ENCODE data around the gene PCIF1.
"Not testable (repeated sequence)": the region's sequence is repeated elsewhere in the genome, so short reads cannot be mapped to it uniquely, and the experiment has no call there.

PCIF1 gene

GRCh38 chr20:45897692-45898091 is 36.8 kb upstream of the PCIF1 start:
- Mint-ChIP-seq H3K4me1 (ENCODE audit: low read depth) (peaks cover 12% of the 10 kb centered on the region), H3K9me3 (ENCODE audit: low read depth) (no peaks in the 10 kb centered on the region), H3K27ac (no peak overlapping the region), H3K27me3 (no peaks in the 10 kb centered on the region), H3K36me3 (peaks cover 3% of the 10 kb centered on the region), H3K4me3 (no peak overlapping the region)

DNA sequence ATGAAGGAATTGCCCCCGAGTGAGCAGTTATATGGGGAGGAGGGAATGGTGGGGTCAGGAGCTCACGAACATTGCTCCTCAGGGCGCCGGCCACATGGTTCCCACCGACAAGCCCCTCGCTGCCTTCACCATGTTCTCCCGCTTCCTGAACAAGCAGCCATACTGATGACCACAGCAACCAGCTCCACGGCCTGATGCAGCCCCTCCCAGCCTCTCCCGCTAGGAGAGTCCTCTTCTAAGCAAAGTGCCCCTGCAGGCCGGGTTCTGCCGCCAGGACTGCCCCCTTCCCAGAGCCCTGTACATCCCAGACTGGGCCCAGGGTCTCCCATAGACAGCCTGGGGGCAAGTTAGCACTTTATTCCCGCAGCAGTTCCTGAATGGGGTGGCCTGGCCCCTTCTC is 36.2 kb upstream of the PCIF1 start:
- no peaks in the 10 kb centered on the region for H3K9me3 Mint-ChIP-seq (ENCODE audit: low read depth)
- H3K4me3 Mint-ChIP-seq, result no peak overlapping the region
- H3K4me1 Mint-ChIP-seq (ENCODE audit: low read depth), result peaks cover 8% of the 10 kb centered on the region
- peaks cover 3% of the 10 kb centered on the region for H3K36me3 Mint-ChIP-seq
- H3K27ac Mint-ChIP-seq, result no peak overlapping the region
- H3K27me3 Mint-ChIP-seq, result no peaks in the 10 kb centered on the region

DNA sequence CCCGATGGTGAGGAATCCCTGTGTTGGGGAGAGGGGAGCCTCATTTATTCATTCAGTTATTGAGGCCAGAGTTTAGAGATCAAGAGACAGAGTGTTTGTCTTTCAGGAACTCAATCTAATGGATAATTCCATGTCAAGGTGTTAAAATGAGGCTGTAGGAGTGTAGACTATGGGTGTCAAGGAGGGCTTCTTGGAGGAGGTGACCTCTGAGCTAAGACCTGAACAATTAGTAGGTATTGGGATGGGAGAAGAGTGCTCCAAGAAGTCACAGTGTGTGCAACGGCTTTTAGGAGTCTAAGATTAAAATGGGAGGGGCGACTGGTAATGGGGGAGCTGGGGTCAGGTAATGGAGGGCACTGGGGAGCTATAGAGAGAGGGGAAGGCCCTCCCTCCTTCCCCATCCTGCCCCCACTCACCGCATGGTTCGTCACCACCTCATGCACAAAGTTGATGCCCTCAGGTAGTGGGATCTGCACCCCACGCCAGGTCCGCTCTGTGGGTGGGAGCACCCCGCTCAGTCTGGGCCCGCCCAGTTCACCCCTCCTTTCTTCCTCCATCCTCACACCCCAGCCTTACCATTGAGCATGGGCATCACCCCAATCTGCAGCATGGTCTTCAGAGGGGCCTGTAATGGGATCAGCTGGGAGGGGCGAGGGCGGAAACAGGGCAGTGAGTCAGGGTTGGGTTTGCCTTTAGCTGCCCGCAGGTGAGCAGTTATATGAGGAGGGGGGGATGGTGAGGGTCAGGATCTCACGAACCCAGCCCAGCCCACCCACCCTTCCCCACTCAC is 35.2 kb upstream of the PCIF1 start:
- no peak overlapping the region for H3K27ac Mint-ChIP-seq
- no peaks in the 10 kb centered on the region for H3K4me1 Mint-ChIP-seq (ENCODE audit: low read depth)
- H3K27me3 Mint-ChIP-seq, result no peaks in the 10 kb centered on the region
- H3K9me3 Mint-ChIP-seq (ENCODE audit: low read depth), result no peaks in the 10 kb centered on the region
- H3K4me3 Mint-ChIP-seq, result no peak overlapping the region
- peaks cover 3% of the 10 kb centered on the region for H3K36me3 Mint-ChIP-seq

DNA sequence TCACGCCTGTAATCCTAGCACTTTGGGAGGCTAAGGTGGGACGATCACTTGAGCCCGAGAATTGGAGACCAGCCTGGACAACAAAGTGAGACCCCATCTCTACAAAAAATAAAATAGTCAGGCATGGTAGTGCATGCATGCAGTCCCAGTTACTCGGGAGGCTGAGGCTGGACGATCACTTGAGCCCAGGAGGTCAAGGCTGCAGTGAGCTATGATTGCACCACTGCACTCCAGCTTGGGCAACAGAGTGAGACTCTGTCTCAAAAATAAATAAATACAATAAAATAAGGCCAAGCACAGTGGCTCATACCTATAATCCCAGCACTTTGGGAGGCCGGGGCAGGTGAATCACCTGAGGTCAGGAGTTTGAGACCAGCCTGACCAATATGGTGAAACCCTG is 33.2 kb upstream of the PCIF1 start:
- not testable (repeated sequence) for H3K27ac Mint-ChIP-seq; H3K36me3 Mint-ChIP-seq; H3K27me3 Mint-ChIP-seq; H3K4me1 Mint-ChIP-seq (ENCODE audit: low read depth); H3K9me3 Mint-ChIP-seq (ENCODE audit: low read depth); H3K4me3 Mint-ChIP-seq

DNA sequence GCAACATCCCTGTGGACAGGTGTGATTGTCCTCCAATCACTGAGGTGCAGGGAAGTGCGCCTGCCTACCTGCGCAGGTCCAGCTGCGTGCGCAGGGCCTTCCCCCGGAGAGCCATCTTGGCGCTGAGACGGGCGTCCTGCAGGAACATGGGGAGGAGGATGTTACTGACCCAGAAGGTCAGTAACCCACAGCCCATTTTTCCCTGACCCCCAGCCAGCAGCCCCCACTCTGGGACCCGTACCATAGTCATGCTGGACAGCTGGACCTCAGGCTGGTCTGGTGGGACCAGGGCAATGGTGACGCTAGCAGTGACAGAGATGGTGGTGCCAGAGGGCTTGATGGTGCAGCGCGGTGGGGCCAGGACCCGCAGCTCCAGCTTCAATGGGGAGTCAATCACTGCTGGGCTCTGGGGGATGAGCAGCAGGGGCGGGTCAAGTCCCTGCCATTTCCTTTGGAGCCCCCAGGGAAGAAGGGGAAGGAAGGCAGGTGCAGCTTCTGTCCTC is 32.2 kb upstream of the PCIF1 start:
- Mint-ChIP-seq H3K27ac (no peak overlapping the region), H3K27me3 (no peaks in the 10 kb centered on the region), H3K4me3 (no peak overlapping the region), H3K4me1 (ENCODE audit: low read depth) (no peaks in the 10 kb centered on the region), H3K9me3 (ENCODE audit: low read depth) (no peaks in the 10 kb centered on the region), H3K36me3 (peaks cover 3% of the 10 kb centered on the region)

GRCh38 chr20:45904583-45905504 is 29.6 kb upstream of the PCIF1 start:
- H3K9me3 Mint-ChIP-seq (ENCODE audit: low read depth), result no peaks in the 10 kb centered on the region

GRCh38 chr20:45905505-45906079 is 28.9 kb upstream of the PCIF1 start:
- Mint-ChIP-seq H3K36me3 (no peaks in the 10 kb centered on the region), H3K27me3 (no peaks in the 10 kb centered on the region), H3K4me3 (no peak overlapping the region), H3K9me3 (ENCODE audit: low read depth) (no peaks in the 10 kb centered on the region), H3K4me1 (ENCODE audit: low read depth) (peaks cover under 1% of the 10 kb centered on the region), H3K27ac (no peak overlapping the region)

More at GRCh38 chr20:45904583-45905504, 29.6 kb upstream of the PCIF1 start:
- no peak overlapping the region for H3K27ac Mint-ChIP-seq
- no peak overlapping the region for H3K4me3 Mint-ChIP-seq
- no peaks in the 10 kb centered on the region for H3K36me3 Mint-ChIP-seq
- no peaks in the 10 kb centered on the region for H3K27me3 Mint-ChIP-seq
- H3K4me1 Mint-ChIP-seq (ENCODE audit: low read depth), result no peaks in the 10 kb centered on the region

DNA sequence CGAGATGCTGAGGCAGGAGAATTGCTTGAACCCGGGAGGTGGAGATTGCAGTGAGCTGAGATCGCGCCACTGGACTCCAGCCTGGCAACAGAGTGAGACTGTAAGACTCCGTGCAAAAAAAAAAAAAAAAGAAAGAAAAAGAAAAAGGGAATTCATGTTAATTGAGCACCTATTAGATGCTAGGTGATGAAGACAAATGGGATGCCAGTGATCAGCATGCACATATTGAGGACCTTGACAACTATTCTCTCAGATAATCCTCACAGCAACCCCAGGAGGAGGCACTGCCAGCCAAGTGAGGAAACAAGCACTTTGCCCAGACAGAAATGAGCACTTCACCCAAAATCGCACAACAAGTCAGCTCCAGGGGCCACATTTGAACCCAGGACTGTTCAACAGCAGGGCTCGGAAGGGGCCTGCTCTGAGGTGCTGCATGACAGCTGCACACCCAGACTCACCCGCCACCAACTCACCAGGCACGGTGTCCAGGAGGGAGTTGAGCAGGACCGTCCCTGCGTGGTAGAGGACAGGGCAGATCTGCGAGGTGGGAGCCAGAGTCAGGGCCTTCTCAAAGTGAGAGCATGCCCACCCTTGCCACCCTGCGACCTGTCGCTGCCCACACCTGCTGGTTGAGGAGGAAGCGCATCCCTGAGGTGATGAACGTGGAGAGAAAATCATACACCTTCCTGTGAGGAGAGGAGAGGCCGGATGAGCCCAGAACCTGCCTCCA is 27.1 kb upstream of the PCIF1 start:
- no peaks in the 10 kb centered on the region for H3K27me3 Mint-ChIP-seq
- peak overlapping the region; percentile 7 for H3K27ac Mint-ChIP-seq
- peaks cover 12% of the 10 kb centered on the region for H3K4me1 Mint-ChIP-seq (ENCODE audit: low read depth)
- no peak overlapping the region for H3K4me3 Mint-ChIP-seq
- H3K9me3 Mint-ChIP-seq (ENCODE audit: low read depth), result no peaks in the 10 kb centered on the region
- H3K36me3 Mint-ChIP-seq, result no peaks in the 10 kb centered on the region

DNA sequence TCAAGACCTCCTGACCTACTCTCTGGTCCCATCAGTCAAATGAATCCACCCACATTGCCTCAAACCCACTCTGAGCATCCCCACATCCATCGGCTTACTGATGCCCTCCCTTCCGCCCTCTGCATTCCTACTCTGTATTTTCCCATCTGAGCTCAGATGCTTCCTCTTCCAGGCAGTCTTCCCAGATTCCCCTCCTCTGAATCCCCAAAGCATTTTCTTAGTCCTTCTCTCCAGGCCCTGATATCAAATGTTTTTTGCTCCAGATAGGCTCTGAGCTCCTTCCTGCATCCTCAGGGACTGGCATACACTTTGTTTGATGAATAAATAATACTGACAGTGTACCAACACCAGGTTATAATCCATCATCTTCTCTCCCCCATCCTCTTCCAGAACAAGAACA is 26.4 kb upstream of the PCIF1 start:
- Mint-ChIP-seq H3K27me3 (no peaks in the 10 kb centered on the region), H3K27ac (no peak overlapping the region), H3K4me1 (ENCODE audit: low read depth) (peaks cover 14% of the 10 kb centered on the region), H3K36me3 (no peaks in the 10 kb centered on the region), H3K4me3 (no peak overlapping the region), H3K9me3 (ENCODE audit: low read depth) (no peaks in the 10 kb centered on the region)

- Mint-ChIP-seq H3K27me3 (peaks cover 2% of the 10 kb centered on the region), H3K27ac (no peak overlapping the region), H3K4me3 (no peak overlapping the region), H3K36me3 (no peaks in the 10 kb centered on the region), H3K9me3 (ENCODE audit: low read depth) (no peaks in the 10 kb centered on the region), H3K4me1 (ENCODE audit: low read depth) (peaks cover 15% of the 10 kb centered on the region)
Measured at GRCh38 chr20:45909336-45909808, 25.1 kb upstream of the PCIF1 start.

DNA sequence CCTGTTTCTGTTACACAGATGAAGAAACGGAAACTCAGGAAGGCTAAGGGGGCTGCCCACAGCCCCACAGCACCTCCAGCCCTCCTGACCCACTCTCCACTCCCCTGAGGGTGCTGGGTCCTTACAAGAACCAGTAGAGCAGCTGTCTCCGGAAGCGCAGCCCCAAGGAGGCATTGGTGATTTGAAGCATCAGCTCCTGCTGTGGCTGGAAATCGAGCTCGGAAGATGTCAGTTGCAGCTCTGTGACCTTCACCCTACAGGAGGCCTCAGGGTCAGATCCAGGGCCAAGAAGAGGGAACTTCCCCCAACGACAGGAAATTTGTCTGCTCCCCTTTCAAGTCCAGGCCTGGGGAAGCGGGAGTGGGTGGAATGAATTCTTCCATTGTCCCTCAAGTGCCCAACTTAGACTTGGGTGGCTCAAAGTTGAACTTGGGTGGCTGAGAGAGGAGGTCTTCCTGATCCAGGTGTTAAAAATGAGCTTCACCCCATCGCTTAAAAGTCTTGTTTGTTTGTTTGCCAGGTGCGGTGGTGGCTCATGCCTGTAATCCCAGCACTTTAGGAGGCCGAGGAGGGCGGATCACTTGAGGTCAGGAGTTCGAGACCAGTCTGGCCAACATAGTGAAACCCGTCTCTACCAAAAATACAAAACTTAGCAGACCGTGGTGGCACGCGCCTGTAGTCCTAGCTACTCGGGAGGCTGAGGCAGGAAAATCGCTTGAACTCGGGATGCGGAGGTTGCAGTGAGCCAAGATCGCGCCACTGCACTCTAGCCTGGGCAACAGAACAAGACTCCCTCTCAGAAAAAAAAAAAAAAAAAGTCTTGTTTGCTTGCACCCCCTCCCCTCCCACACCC is 24.4 kb upstream of the PCIF1 start:
- H3K4me3 Mint-ChIP-seq, result peak overlapping the region; percentile 86
- peaks cover 2% of the 10 kb centered on the region for H3K27me3 Mint-ChIP-seq
- no peaks in the 10 kb centered on the region for H3K36me3 Mint-ChIP-seq
- no peak overlapping the region for H3K27ac Mint-ChIP-seq
- H3K9me3 Mint-ChIP-seq (ENCODE audit: low read depth), result no peaks in the 10 kb centered on the region
- H3K4me1 Mint-ChIP-seq (ENCODE audit: low read depth), result peaks cover 15% of the 10 kb centered on the region

DNA sequence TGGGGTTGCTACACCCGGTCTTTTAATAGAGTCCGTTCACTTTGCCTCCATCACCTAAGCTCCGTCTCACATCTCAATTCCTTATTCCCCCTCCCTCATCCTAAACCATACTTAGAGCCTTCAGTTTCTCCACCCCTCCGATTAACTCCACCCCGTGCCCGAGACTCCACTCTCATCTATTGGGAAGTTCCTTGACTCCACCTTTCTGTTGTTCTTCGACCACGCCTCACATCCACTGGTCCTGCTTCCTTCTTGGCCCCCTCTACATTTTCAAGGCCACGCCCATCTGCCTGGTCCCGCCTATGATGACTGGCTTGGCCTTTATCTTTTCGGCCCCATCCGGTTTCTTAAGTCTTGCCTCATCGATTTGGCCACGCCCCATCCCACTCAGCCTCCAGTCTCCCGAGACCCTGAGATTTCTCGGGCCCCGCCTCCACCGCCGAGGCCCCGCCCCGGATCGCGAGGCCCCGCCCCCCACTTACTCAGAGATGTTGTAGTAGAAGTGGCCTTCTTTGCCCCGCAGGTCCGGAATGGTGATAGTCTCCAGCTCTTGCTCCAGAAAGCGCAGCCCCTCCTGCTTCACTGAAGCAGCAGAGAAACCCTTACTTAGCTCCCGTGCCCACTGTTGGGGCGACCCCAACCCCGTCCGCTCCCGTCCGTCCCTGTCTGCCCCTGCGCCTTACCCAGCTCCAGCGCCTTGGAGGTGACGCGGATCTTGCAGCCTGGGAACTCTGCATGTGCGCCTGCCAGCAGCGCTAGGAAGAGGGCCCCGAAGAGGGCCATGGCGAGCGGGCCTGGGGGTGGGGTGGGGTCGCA is 23.6 kb upstream of the PCIF1 start:
- no peaks in the 10 kb centered on the region for H3K36me3 Mint-ChIP-seq
- peak overlapping the region; percentile 77 for H3K27ac Mint-ChIP-seq
- peak overlapping the region; percentile 86 for H3K4me3 Mint-ChIP-seq
- H3K9me3 Mint-ChIP-seq (ENCODE audit: low read depth), result no peaks in the 10 kb centered on the region
- H3K27me3 Mint-ChIP-seq, result peaks cover 2% of the 10 kb centered on the region
- peaks cover 15% of the 10 kb centered on the region for H3K4me1 Mint-ChIP-seq (ENCODE audit: low read depth)

All from activated naive CD8-positive, alpha-beta T cell (primary cell).